Stimulated activated CD8-positive, alpha-beta memory T cell treated with anti-CD3 and anti-CD28 coated beads, Interleukin-12 subunit alpha, Interleukin-12 subunit beta, amount 100 ng/mL, for 1 hour (primary cell): ENCODE measurements around the gene LRP2BP.
A peak's percentile ranks its signal among the peaks of the same experiment; 100 is the strongest.

Experiments
- DNase-seq: peaks from one replicate; pipeline ENCODE4 v3.0.0-alpha.2; 2020; ENCODE audit warnings: low read depth

LRP2BP gene

DNA sequence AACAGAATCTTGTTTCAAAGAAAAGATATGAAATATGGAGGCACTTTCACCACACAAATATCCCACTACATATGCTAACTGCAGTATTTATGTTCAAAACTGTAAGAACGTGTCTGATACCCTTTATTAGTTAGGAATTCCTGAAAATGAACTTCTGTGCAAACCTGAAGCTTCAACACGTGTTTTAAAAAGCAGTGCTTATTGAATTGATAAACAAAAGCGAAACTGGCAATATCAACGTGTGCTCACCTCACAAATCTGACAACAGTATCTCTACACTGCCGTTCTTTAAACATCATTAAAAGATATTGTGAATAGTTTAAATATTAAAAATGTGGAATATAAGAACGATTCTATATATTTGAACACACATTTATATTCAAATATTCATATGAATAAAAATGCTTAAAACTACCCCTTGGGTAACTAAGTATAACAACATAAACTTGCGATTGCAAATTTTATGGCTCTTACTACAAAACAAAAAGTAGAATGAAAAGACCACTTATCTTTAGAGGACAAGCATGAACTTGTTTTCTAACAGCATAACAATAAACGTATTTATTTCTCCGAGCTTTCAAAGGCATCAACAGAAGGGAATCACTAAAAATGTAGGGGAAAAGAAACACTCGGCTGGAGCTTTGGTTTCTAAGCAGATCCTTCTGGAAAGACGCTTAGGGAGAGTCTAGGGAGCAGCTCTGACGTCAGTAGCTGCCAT lies at the start of gene LRP2BP:
TSS of gene LRP2BP (minus strand) at position 687 of the 718 bp plus-strand sequence. CDS start 17,738 bp downstream, outside the sequence.
- no peak for DNase-seq

DNA sequence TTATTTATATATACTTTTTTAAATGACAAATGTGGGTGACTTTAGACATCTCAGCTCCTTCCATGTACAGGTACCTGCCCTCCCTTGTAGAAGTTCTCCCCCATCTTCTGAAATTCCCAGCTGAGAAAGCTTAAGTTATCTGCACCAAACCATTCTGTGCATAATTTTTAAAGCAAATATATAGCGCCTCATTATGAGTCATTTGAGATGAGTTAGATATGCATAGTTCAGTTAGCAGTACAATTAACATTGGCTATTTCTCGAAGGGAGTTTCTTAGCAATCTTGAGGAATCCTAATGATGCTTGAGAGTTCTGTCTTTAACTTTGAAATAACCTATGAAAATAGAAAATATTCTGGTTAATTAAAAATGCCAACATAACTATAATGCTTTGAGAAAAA lies 49.5 kb upstream of the LRP2BP start:
- DNase-seq = no peak

DNA sequence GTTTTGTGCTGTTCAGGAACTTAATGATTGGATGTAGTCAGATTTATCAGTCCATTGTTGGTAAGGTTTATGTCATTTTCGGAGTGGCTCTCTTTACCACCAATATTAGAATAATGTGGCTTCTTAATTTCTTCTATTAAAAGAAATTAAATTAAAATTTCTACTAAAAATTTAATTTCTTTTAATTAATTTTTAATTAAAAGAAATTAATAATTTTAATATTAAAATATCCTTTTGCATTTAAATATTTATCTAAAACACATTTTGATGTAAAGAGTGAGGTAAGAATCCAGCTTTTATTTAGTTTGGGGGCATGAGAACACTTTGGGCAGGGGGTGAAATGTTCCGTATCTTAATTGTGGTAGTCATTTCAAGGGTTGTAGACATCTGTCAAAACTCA lies 45.8 kb upstream of the LRP2BP start:
- no peak for DNase-seq

DNA sequence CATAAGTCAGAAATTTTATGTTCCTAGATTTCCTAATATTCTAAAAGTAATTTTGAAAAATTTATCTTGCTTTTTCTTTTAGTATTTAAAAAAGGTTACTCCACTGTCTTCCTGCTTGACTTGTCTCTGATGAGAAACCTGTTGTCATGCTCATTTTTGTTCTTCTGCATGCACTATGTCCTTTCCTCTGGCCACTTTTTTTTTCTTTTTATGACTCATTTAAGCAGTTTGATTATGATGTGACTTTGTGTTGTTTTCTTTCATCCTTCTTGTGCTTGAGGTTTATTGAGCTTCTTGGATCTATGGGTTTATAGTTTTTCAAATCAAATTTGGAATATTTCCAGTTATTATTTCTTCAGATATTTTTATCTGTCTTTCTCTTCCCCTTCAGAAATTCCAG lies 42.1 kb upstream of the LRP2BP start:
- no peak for DNase-seq

DNA sequence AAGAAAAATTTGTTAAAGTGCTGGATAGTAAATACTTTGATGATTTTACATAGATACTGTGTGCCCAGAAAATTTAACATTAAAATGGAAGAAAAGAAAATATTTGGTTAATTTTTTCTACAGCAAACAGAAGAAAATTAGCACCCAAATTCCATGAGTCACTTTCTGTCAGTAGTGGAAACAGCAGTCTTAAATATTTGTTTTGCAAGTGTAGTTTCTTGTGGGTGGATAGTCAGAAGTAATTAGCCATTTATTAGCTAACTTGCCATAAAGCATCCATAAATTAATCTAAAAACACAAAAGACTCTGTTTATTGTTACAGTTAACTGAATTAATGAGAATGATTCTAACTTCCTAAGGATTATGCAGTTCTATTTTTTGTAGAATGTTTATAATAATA lies 39.7 kb upstream of the LRP2BP start:
- DNase-seq = no peak

DNA sequence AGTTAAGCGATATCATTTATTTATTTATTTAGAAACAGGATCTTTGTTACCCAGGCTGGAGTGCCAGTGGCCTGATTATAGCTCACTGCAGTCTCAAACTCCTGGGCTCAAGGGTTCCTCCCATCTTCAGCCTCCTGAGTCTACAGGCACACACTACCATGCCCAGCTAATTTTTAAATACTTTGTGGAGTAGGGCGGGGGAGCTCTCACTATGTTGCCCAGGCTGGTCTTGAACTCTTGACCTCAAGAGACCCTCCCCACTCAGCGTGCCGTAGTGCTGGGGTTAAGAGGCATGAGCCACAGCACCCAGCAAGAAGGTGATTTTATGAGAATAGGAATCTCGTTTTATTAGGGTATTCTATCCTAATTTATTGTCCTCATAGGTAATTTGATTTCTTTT lies 33.9 kb upstream of the LRP2BP start:
- DNase-seq = no peak

DNA sequence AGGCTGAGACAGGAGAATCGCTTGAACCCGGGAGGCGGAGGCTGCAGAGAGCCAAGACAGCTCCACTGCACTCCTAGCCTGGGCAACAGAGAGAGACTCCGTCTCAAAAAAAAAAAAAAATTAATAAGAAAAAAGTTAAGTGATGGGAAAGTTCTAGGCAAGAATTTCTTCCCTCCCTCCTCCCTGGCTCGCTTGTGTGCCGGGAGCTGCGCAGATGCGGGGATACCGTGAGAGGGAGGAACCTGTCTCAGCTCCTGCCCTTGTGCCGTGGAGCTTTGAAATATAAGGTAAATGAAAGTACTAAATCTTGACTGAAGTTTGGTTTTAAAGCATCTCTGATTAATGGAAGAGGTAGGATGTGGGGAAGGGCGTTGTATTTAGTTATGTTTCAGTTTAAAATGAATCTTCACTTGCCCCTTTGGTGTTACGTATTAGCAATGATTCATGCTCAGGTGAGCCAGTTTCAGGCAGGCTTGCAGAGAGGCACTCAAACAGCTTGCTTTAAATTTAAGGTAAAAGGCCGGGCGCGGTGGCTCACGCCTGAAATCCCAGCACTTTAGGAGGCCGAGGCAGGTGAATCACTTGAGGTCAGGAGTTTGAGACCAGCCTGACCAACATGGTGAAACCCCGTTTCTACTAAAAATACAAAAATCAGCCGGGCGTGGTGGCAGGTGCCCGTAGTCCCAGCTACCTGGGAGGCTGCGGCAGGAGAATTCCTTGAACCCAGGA lies 31.4 kb upstream of the LRP2BP start:
- no peak for DNase-seq

DNA sequence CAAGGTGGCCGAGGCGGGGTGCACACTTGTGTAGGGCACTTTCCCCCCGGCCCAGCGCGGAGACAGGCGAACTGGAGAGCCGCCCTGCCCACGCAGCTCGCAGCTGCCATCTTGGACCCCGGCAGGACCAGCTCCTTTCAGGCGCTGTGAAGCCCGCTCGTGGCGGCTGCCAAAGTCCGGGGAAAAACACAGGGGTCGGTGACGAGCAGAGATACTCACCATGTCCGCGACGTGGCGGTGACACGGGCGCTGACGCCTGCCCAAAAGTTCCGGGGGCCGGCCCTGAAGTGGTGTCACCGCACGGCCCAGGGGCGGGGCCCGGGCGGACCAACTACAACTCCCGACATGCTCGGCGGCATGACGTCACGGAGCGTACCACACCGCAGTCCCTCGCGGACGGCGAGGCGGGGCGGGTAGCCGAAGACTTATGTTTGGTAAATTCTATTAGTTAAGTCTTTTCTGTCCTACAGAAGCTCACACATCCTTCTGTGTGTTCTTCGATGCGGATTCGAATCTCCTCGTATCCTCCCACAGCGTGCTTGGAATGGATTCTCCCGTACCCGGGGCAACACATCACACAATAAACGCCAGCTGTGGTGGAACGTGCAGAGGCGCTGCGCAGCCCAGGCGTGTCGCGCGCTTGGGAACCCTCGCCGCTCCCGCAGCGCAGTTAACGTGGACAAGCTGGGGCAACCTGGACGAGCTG lies 30.1 kb upstream of the LRP2BP start, which contains the start of gene UFSP2:
TSS of gene UFSP2 (minus strand) at position 318 of the 706 bp plus-strand sequence. CDS start at position 222, 96 bp downstream.
- DNase-seq = peak; percentile 80

DNA sequence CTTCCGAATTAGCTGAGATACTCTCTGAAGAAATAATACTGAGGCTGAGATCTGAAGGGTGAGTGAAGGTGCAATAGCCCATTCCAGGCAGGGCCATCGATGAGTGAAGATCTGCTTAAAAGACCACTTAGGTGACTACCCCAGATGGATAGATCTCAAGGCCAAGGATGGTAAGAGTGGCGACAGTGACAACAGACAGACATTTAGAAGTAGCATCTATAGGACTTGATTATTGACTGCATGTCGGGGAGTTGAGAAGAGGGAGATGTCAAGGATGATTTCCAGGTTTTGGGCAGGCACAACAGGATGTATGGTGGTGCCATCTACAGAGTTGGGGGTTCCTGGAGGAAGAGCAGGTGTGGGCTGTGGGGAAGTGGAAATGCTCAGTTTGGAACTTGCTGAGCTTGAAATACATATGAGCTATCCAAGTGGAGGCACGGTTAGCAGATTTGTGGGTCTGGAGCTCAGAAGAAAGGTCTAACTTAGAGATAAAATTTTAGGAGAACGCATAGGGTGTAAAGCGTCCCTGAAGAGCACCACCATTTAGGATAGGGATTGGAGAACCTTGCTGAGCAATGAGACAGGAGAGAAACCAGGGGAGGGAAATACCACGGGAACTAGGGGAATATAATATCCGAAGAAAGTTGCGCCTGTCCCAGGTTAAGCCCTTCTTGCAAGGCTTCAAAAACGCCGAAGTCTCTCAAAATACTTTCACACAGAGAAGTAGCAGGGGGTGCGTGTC lies 29.4 kb upstream of the LRP2BP start:
- no peak for DNase-seq

DNA sequence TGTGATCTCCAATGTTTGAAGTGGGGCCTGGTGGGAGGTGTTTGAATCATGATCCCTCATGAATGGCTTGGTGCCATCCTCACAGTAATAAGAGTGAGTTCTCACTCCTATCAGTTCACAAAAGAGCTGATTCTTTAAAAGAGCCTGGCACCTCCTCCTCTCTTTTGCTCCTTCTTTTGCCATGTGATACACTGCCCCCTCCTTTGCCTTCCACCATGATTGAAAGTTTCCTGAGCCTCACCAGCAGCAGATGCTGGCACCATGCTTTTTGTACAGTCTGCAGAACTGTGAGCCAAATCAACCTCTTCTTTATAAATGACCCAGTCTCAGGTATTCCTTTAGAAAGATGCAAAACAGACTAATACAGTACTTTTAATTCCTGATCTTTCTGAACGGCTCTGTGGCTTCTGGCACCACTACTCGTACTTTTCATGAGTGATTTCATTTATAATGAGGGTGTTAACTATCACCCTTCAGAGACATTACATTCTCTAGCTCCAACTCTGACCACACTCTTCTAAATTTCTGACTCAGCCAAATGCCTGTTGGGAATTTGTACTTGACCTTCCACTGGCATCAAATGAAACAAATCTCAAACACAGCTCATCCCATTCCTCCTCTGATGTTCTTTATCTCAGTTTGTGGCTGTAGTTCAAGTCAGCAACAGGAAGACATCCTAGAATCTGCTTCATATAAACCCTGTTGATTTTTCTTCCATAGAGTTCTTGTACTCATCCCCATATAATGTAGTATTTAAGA lies 25.8 kb upstream of the LRP2BP start:
- DNase-seq = no peak

DNA sequence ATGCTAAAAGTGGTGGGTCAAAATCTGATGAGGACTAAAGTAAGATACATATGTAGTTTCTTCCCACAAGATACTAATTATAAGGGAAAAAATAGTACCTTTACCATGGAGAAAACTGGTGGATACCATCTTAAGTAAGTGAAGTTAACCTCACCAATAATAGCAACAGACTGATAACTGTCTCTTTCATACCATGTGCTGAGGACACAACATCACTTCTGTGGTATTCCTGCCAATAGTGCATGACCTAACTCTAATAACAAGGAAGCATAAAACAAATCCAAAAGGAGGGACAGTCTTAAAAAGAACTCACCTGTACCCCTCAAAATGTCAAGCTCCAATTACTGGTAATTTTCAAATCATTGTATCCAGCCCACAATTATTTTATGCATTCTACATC lies 21.2 kb upstream of the LRP2BP start:
- DNase-seq = no peak

DNA sequence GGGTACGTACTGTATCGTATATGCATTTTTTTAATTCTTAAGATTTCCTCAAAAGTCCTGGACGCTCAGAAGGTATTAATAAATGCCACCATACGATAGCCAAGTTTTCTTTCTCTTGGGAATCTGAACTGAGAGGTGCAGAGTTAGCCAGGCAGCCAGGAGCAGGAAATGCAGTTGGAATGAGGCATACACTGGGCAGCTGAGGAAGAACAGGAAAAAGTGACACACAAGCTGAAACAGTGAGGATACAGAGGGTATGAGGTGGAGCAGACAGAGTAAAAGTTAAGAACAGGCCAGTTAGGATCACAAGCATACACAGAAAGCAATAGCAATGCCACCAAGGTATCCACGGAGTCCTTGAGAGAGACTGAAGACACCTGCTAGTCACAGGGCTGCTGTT lies 16.7 kb upstream of the LRP2BP start:
- DNase-seq = no peak

DNA sequence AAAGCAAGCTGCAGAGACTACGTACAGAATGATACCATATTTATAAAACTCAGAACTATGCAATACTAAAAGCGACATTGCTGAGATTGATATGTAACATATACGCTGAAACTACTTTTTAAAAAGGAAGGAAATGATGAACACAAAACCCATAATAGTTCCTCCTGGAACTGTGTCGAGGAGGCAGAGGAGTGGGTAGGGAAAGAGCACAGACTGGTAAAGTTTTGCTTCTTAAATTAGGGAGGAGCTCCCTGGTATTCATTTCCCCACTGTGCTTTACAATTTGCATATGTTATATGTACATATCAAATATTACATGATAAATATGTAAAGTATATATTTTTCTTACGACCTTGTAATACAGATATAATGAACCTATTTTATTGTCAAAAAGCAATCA lies 16.1 kb upstream of the LRP2BP start:
- DNase-seq = no peak

DNA sequence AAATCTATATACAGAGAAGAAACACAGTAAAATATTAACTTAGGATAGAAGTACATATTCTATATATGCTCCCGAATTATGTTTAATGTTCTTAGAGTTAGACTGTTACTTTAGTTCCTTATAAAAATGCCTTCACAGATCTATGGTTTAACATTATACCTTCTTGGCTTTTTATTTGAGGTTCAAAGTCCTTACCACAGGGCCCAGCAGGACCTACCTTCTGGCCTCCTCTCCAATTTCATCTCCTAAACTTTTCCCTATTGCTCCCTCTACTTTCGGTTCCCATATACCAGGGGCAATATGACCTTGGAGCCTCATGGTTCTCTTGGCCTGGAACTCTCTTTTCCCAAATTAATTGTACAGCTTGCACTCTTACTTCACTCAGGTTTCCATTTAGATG lies 12.7 kb upstream of the LRP2BP start:
- DNase-seq = no peak

DNA sequence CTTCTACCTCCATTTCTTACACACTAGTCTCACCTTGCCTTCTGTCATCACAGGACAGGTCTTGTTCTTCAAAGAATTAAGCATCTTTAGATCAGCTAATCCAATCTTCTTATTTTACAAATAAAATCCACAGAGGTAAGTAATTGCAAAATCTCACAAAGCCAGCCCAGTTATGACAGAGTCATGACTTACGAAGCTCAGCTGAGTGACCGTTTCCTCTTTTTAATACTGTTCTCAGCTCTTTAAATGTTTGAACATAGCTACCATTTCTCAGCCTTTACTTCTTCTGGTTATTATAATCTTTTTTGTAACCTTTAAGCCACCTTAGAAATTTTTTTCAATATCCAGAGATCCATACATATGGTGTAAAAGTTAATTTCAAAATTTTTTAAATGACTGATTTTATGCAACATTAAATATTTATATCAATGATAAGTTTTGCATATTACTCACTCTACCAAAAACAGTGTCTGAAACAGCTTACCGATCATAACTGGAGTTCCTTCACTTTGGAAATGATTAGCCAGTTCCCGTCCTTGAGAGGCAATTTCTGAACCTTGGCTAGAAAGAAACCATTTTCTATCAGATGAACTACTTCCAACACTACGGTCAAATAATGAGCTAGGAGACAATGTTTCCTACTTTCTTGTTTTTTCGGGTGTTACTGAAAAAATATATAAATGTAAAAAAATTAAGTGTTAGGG lies 9.7 kb upstream of the LRP2BP start:
- no peak for DNase-seq

DNA sequence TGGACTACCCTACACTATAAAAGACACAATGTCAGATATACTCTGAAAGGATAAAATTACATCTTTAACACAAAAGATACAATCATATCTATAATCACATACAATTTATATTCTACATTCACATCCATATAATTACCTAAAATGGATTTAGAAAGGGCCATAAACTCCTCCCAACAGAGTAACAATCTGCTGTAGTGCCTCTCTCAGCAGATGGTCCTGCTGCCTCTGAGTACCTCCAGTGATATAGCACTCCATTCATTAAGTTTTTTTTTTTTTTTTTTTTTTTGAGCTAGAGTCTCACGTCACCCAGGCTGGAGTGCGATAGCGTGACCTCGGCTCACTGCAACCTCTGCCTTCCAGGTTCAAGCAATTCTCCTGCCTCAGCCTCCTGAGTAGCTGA lies 8.3 kb upstream of the LRP2BP start:
- no peak for DNase-seq

DNA sequence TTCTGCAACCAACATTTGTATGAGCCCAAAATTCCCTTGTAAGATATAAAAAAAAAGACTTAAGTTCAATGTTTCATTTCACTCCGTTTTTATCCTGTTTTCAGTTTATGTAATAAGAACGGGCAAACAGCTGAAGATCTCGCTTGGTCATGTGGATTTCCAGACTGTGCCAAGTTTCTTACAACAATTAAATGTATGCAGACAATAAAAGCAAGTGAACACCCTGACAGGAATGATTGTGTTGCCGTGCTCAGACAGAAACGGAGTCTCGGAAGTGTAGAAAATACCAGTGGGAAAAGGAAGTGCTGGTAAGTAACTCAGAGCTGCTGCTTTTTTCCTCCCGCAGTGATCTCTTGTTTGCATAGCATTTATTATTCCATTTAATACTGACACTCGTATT lies 3.7 kb upstream of the LRP2BP start:
- DNase-seq = no peak

DNA sequence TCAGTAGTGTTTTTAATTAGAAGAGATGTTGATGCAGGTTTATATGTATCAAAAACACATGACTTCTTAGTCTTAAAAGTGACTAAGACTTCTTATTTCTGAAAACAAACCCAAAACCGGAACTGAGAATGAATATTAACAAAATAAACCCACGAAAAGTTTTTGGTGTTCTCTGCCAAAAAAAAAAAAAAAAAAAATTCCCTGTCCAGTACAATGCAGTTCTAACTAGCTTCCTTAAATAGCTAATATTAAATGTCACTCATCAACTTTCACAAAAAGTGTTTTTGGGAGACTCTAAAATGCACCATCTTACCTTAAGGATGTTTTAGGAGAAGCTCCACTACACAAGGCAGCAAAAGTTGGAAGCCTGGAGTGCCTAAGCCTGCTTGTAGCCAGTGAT lies 2.9 kb upstream of the LRP2BP start:
- DNase-seq = no peak

DNA sequence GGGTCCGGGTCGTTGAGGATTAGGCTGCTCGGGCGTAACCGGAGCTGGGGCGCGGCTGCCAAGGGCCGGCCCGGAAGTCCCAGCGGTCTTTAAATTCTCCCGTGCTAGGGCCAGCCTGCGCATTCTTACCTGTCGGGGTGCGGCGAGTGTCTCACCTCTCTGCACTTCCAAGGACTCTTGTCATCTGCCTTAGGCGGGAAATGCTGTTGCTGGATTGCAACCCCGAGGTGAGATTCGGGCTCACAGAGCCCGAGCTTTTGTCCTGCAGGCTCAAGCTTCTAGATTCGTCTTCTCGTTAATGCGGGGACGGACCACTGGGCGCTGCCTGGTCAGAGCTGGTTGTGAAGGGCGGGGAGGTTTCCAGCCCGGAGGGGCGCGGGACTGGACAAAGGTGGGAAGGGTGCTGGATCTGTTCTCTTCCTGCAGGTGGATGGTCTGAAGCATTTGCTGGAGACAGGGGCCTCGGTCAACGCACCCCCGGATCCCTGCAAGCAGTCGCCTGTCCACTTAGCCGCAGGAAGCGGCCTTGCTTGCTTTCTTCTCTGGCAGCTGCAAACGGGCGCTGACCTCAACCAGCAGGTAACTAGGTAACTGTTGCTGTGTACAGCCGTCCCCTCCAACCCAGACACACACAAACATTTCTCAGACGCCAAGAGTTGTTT lies 1.1 kb upstream of the LRP2BP start, which contains the start of gene ANKRD37:
TSS of gene ANKRD37 (plus strand) at position 118 of the 662 bp plus-strand sequence. CDS start at position 201, 83 bp downstream.
- DNase-seq = no peak
